K562 (cell line): ENCODE measurements around the gene ACP4. TPM values are rescaled to one million over a fixed set of nuclear protein-coding genes. Genes with fewer than 3 reads are reported as not detected.
A peak's percentile ranks its signal among the peaks of the same experiment; 100 is the strongest.

ENCODE experiments used
- ARHGAP35 ChIP-seq: fragments of 450-650 bp; IDR thresholded peaks from 2 replicates; pipeline ENCODE4 v1.6.1; 2018; ENCODE audit not compliant: partially characterized antibody
- BCOR ChIP-seq: fragments of 450-650 bp; IDR thresholded peaks from 2 replicates; pipeline ENCODE4 v1.6.1; 2016
- CEBPB ChIP-seq: fragments of 450-650 bp; IDR thresholded peaks from 2 replicates; pipeline ENCODE4 v1.6.1; 2016; ENCODE audit warnings: missing genetic modification characterization, missing compliant biosample characterization
- ELF2 ChIP-seq: fragments of 250-450 bp; sonication (Bioruptor Pico); IDR thresholded peaks from 2 replicates; pipeline ENCODE4 v1.5.0; 2021; ENCODE audit warnings: mild to moderate bottlenecking
- ESRRA ChIP-seq: fragments of 450-650 bp; IDR thresholded peaks from 2 replicates; pipeline ENCODE4 v1.6.1; 2014; ENCODE audit warnings: low read depth, mild to moderate bottlenecking, moderate library complexity, borderline replicate concordance
- GATAD2B ChIP-seq: fragments of 450-650 bp; IDR thresholded peaks from 2 replicates; pipeline ENCODE4 v1.6.1; 2017; ENCODE audit warnings: mild to moderate bottlenecking, borderline replicate concordance
- HDAC8 ChIP-seq: fragments of 450-650 bp; IDR thresholded peaks from 2 replicates; pipeline ENCODE4 v1.6.1; 2016; ENCODE audit warnings: mild to moderate bottlenecking, missing genetic modification characterization, moderate library complexity, missing compliant biosample characterization
- KLF1 ChIP-seq: fragments of 450-650 bp; IDR thresholded peaks from 2 replicates; pipeline ENCODE4 v1.6.1; 2016; ENCODE audit warnings: missing genetic modification characterization, missing compliant biosample characterization
- MCM5 ChIP-seq: fragments of 450-650 bp; IDR thresholded peaks from 2 replicates; pipeline ENCODE4 v1.6.1; 2016; ENCODE audit warnings: low read depth
- MEIS2 ChIP-seq: fragments of 450-650 bp; IDR thresholded peaks from 2 replicates; pipeline ENCODE4 v1.6.1; 2014; ENCODE audit warnings: mild to moderate bottlenecking; ENCODE audit not compliant: partially characterized antibody
- MTF1 ChIP-seq: fragments of 250-450 bp; sonication (Bioruptor Pico); IDR thresholded peaks from 2 replicates; pipeline ENCODE4 v1.9.0; 2021; ENCODE audit warnings: moderate library complexity, mild to moderate bottlenecking, inconsistent platforms, borderline replicate concordance
- NFE2 ChIP-seq: IDR thresholded peaks from 2 replicates; pipeline ENCODE4 v1.6.1; 2014; ENCODE audit warnings: antibody characterized with exemption, low read depth
- SIN3B ChIP-seq: fragments of 450-650 bp; IDR thresholded peaks from 2 replicates; pipeline ENCODE4 v1.6.1; 2017; ENCODE audit warnings: low read depth, mild to moderate bottlenecking, moderate library complexity
- ZNF140 ChIP-seq: fragments of 250-450 bp; sonication (Bioruptor Pico); IDR thresholded peaks from 2 replicates; pipeline ENCODE4 v1.8.0; 2021; ENCODE audit warnings: moderate library complexity, mild to moderate bottlenecking, inconsistent platforms
- ZNF165 ChIP-seq: fragments of 250-450 bp; sonication (Bioruptor Pico); IDR thresholded peaks from 2 replicates; pipeline ENCODE4 v1.4.0; 2020; ENCODE audit warnings: borderline replicate concordance
- ZNF583 ChIP-seq: fragments of 250-450 bp; sonication (Bioruptor Pico); IDR thresholded peaks from 2 replicates; pipeline ENCODE4 v1.4.0; 2020
- polyA plus RNA-seq, 8 experiments: library from polyadenylated mRNA; depleted of rRNA in 4 of 8; stranded (reverse) in 5 of 8; unstranded in 3 of 8; fragments of >200 nt; fragmentation: Nextera tagmentation in 2 of 8; fragmentation: Illumina TruSeq in 1 of 8; extraction: Ambion mirVana in 2 of 8; extraction: Trizol in 1 of 8; gene quantifications; 2 replicates each; pipeline versions ENCODE4 v1.2.1 to v1.2.3, GENCODE V29; 2011 to 2014; ENCODE audit warnings: inconsistent platforms in 1 of 8, missing spikeins in 1 of 8
- total RNA-seq, 7 experiments: library from RNA; depleted of rRNA in 6 of 7; stranded (reverse); fragments of >200 nt in 6 of 7; fragmentation: Illumina TruSeq in 2 of 7; extraction: Trizol in 2 of 7; gene quantifications; 2 replicates each; pipeline versions ENCODE4 v1.2.1 to v1.2.3, GENCODE V29; 2011 to 2021; ENCODE audit warnings: low replicate concordance in 1 of 7
- TF ChIP-seq, protein P1 (sequence below): IDR thresholded peaks from 3 replicates; pipeline ENCODE4 v1.6.1; 2011; ENCODE audit warnings: borderline replicate concordance, mild to moderate bottlenecking, moderate library complexity; ENCODE audit not compliant: insufficient read length; ENCODE audit errors: extremely low read depth
- TF ChIP-seq, protein P2 (sequence below): sonication (generic); formaldehyde crosslinking; IDR thresholded peaks from 2 replicates; pipeline ENCODE4 v1.9.0; 2022; ENCODE audit warnings: mild to moderate bottlenecking, missing genetic modification reagents
- TF ChIP-seq, protein P3 (sequence below): fragments of 450-650 bp; formaldehyde crosslinking; IDR thresholded peaks from 2 replicates; pipeline ENCODE4 v1.4.0; 2020; ENCODE audit warnings: mild to moderate bottlenecking, moderate library complexity
- TF ChIP-seq, protein P4 (sequence below): IDR thresholded peaks from 2 replicates; pipeline ENCODE4 v1.6.1; 2014; ENCODE audit warnings: antibody characterized with exemption
- TF ChIP-seq, protein P5 (sequence below): fragments of 450-650 bp; formaldehyde crosslinking; IDR thresholded peaks from 2 replicates; pipeline ENCODE4 v1.4.0; 2020; ENCODE audit warnings: mild to moderate bottlenecking

The ACP4 gene
- total and polyA plus RNA-seq, 9 of the 15 experiments (the other 6 are each of a cell fraction or from before 2014, with no cell fraction given), result not detected

DNA sequence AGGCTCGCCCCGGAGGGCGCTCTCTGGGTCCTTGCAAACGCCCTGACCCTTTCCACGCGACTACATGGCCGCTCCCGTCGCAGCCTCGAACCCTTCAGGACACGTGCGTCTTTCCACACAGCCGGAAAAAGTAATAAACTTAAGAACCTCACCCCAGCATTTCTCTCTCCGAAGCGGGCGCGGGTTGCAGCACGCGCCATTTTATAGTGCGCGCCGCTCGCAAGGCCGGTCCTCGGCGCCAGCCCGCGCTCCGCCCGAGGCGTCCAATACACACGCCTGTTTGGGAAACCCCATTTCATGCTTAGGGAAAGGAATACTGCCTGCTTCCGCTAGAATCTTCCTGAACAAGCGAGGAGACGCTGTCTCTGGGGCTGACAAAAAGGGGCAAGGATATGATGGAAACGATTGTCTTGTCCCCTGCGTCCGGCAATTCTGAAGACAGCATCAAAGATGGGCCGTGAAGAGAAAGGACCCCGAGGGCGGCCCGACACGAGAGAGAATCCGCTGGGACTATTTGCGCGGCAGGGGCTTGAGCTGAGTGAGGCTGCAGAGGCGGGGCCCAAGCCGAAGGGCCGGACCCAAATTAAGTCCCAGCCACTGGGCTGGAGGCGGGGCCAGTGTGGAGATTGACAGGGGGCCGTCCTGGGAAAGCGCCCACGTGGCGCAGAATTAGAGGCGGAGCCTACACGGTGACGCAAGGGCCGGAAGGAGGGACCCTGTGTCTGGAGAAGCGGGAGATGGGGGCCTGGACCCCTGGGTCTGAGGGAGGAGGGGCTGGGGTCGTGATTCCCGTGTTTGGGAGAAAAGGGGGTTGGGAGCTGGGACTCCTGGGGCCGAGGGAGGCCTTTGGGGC is 14.4 kb downstream of the ACP4 start (continued):
- TF ChIP-seq, protein P1, sequence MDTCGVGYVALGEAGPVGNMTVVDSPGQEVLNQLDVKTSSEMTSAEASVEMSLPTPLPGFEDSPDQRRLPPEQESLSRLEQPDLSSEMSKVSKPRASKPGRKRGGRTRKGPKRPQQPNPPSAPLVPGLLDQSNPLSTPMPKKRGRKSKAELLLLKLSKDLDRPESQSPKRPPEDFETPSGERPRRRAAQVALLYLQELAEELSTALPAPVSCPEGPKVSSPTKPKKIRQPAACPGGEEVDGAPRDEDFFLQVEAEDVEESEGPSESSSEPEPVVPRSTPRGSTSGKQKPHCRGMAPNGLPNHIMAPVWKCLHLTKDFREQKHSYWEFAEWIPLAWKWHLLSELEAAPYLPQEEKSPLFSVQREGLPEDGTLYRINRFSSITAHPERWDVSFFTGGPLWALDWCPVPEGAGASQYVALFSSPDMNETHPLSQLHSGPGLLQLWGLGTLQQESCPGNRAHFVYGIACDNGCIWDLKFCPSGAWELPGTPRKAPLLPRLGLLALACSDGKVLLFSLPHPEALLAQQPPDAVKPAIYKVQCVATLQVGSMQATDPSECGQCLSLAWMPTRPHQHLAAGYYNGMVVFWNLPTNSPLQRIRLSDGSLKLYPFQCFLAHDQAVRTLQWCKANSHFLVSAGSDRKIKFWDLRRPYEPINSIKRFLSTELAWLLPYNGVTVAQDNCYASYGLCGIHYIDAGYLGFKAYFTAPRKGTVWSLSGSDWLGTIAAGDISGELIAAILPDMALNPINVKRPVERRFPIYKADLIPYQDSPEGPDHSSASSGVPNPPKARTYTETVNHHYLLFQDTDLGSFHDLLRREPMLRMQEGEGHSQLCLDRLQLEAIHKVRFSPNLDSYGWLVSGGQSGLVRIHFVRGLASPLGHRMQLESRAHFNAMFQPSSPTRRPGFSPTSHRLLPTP, result no peak
- 0 out of 2 replicates have a peak, but pooled peaks have one; percentile 59 for TF ChIP-seq ZNF583 (CRISPR knock-in tag)
- no peak for TF ChIP-seq ARHGAP35
- no peak for TF ChIP-seq GATAD2B
- no peak for TF ChIP-seq MTF1
- TF ChIP-seq, protein P2, sequence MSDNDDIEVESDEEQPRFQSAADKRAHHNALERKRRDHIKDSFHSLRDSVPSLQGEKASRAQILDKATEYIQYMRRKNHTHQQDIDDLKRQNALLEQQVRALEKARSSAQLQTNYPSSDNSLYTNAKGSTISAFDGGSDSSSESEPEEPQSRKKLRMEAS, result peak; percentile 86
- no peak for TF ChIP-seq KLF1 (tag)
- TF ChIP-seq BCOR, result no peak; the same call in 1 of the 2 replicates
- TF ChIP-seq HDAC8 (tag), result no peak
- TF ChIP-seq SIN3B, result peak; percentile 87
- TF ChIP-seq ZNF140, result no peak
- TF ChIP-seq MCM5, result no peak
- TF ChIP-seq, protein P3, sequence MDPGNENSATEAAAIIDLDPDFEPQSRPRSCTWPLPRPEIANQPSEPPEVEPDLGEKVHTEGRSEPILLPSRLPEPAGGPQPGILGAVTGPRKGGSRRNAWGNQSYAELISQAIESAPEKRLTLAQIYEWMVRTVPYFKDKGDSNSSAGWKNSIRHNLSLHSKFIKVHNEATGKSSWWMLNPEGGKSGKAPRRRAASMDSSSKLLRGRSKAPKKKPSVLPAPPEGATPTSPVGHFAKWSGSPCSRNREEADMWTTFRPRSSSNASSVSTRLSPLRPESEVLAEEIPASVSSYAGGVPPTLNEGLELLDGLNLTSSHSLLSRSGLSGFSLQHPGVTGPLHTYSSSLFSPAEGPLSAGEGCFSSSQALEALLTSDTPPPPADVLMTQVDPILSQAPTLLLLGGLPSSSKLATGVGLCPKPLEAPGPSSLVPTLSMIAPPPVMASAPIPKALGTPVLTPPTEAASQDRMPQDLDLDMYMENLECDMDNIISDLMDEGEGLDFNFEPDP (CRISPR knock-in tag), result no peak
- TF ChIP-seq NFE2, result peak; percentile 99
- TF ChIP-seq, protein P4, sequence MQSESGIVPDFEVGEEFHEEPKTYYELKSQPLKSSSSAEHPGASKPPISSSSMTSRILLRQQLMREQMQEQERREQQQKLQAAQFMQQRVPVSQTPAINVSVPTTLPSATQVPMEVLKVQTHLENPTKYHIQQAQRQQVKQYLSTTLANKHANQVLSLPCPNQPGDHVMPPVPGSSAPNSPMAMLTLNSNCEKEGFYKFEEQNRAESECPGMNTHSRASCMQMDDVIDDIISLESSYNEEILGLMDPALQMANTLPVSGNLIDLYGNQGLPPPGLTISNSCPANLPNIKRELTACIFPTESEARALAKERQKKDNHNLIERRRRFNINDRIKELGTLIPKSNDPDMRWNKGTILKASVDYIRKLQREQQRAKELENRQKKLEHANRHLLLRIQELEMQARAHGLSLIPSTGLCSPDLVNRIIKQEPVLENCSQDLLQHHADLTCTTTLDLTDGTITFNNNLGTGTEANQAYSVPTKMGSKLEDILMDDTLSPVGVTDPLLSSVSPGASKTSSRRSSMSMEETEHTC, result no peak
- peak; percentile 92 for TF ChIP-seq CEBPB (tag)
- TF ChIP-seq ZNF165 (CRISPR knock-in tag), result no peak
- TF ChIP-seq ESRRA, result no peak; the same call in none of the 2 replicates
- peak; percentile 89 for TF ChIP-seq MEIS2
- TF ChIP-seq, protein P5, sequence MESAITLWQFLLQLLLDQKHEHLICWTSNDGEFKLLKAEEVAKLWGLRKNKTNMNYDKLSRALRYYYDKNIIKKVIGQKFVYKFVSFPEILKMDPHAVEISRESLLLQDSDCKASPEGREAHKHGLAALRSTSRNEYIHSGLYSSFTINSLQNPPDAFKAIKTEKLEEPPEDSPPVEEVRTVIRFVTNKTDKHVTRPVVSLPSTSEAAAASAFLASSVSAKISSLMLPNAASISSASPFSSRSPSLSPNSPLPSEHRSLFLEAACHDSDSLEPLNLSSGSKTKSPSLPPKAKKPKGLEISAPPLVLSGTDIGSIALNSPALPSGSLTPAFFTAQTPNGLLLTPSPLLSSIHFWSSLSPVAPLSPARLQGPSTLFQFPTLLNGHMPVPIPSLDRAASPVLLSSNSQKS, result no peak
- peak; percentile 57 for TF ChIP-seq ELF2
